ENCODE results near the gene SLAIN1. TPM values are rescaled to one million over a fixed set of nuclear protein-coding genes. Genes with fewer than 3 reads are reported as not detected.

SLAIN1 gene
- total RNA-seq, 4 donors from 2014 or later, result 1.1 to 3.8 (median 1.7) TPM

GRCh38 chr13:77687799-77688198, 9.7 kb upstream of the SLAIN1 start:
- Histone ChIP-seq H3K27me3 (no peaks in the 10 kb centered on the region), H3K27ac (no peak overlapping the region), H3K4me1 (no peaks in the 10 kb centered on the region), H3K9me3 (no peaks in the 10 kb centered on the region), H3K4me3 (no peak overlapping the region), H3K36me3 (no peaks in the 10 kb centered on the region)
- in situ Hi-C loops (cut with MboI; ENCODE audit: low pct_ligation_motif_present in 1 of 4, low pct_unique_long_range_greater_than_20kb in 1 of 4, low sequenced_read_pairs in 3 of 4) (no loop called here), intact Hi-C loops (cut with DNase I; ENCODE audit: low total_unique reads) (no loop called here)
- 73 to 74% methylated on average over 2 of the region's 2 CpGs for WGBS, 2 donors (ENCODE audit: low coverage in 1 of 2)
- no peak for TF ChIP-seq POLR2AphosphoS5 (IDR thresholded peaks at IDR 0.05)
- no peak for TF ChIP-seq CTCF (IDR thresholded peaks at IDR 0.05)
- TF ChIP-seq POLR2A (IDR thresholded peaks at IDR 0.05), result no peak
- no peak for TF ChIP-seq EP300 (IDR thresholded peaks at IDR 0.05; ENCODE audit: low read depth)
- no peak for DNase-seq

- Histone ChIP-seq H3K9me3 (no peaks in the 10 kb centered on the region), H3K27ac (no peak overlapping the region), H3K4me3 (no peak overlapping the region), H3K27me3 (peaks cover 30% of the 10 kb centered on the region), H3K36me3 (no peaks in the 10 kb centered on the region), H3K4me1 (peaks cover 0 to 11% (median 0%) of the 10 kb centered on the region in 4 donors)
- in situ Hi-C loops (cut with MboI; ENCODE audit: low pct_ligation_motif_present in 1 of 4, low pct_unique_long_range_greater_than_20kb in 1 of 4, low sequenced_read_pairs in 3 of 4) (no loop called here), intact Hi-C loops (cut with DNase I; ENCODE audit: low total_unique reads) (no loop called here)
- no peak for DNase-seq
- TF ChIP-seq POLR2AphosphoS5 (IDR thresholded peaks at IDR 0.05) (no peak), EP300 (IDR thresholded peaks at IDR 0.05; ENCODE audit: low read depth) (no peak), POLR2A (IDR thresholded peaks at IDR 0.05) (no peak), CTCF (IDR thresholded peaks at IDR 0.05) (no peak)
- WGBS, 2 donors (ENCODE audit: low coverage in 1 of 2), result 72% methylated on average over 1 of the region's 1 CpG; no CpG with 5 or more reads in 1 of the 2 donors
These were observed 5.6 kb upstream of the SLAIN1 start for GRCh38 chr13:77691871-77692270.

GRCh38 chr13:77692746-77693448, 4.6 kb upstream of the SLAIN1 start:
- in situ Hi-C loops (cut with MboI; ENCODE audit: low pct_ligation_motif_present in 1 of 4, low pct_unique_long_range_greater_than_20kb in 1 of 4, low sequenced_read_pairs in 3 of 4), result no loop called here

GRCh38 chr13:77693449-77693940, 4.0 kb upstream of the SLAIN1 start:
- in situ Hi-C loops (cut with MboI; ENCODE audit: low pct_ligation_motif_present in 1 of 4, low pct_unique_long_range_greater_than_20kb in 1 of 4, low sequenced_read_pairs in 3 of 4) (no loop called here), intact Hi-C loops (cut with DNase I; ENCODE audit: low total_unique reads) (no loop called here)
- no peak overlapping the region for H3K4me3 ChIP-seq
- TF ChIP-seq POLR2AphosphoS5 (IDR thresholded peaks at IDR 0.05), result no peak
- no peak for TF ChIP-seq EP300 (IDR thresholded peaks at IDR 0.05; ENCODE audit: low read depth)
- no peak for TF ChIP-seq CTCF (IDR thresholded peaks at IDR 0.05)
- no peak for TF ChIP-seq POLR2A (IDR thresholded peaks at IDR 0.05)
- WGBS, 2 donors (ENCODE audit: low coverage in 1 of 2), result 78 to 80% methylated on average over 1 to 2 of the region's 2 CpGs
- H3K4me1 ChIP-seq, result peaks cover 0 to 20% (median 4%) of the 10 kb centered on the region in 4 donors
- no peaks in the 10 kb centered on the region for H3K36me3 ChIP-seq
- no peak overlapping the region for H3K27ac ChIP-seq
- peaks cover 43% of the 10 kb centered on the region for H3K27me3 ChIP-seq
- DNase-seq, result no peak
- no peaks in the 10 kb centered on the region for H3K9me3 ChIP-seq

More at GRCh38 chr13:77692746-77693448, 4.6 kb upstream of the SLAIN1 start:
- intact Hi-C loops (cut with DNase I; ENCODE audit: low total_unique reads), result no loop called here
- Histone ChIP-seq H3K27ac (no peak overlapping the region), H3K9me3 (no peaks in the 10 kb centered on the region), H3K4me3 (no peak overlapping the region), H3K4me1 (peaks cover 0 to 16% (median 4%) of the 10 kb centered on the region in 4 donors), H3K36me3 (no peaks in the 10 kb centered on the region), H3K27me3 (peaks cover 39% of the 10 kb centered on the region)
- WGBS, 2 donors (ENCODE audit: low coverage in 1 of 2), result 36 to 38% methylated on average over 1 to 2 of the region's 2 CpGs
- TF ChIP-seq CTCF (IDR thresholded peaks at IDR 0.05) (no peak), EP300 (IDR thresholded peaks at IDR 0.05; ENCODE audit: low read depth) (no peak), POLR2A (IDR thresholded peaks at IDR 0.05) (no peak), POLR2AphosphoS5 (IDR thresholded peaks at IDR 0.05) (no peak)
- DNase-seq, result no peak

All from transverse colon (tissue), 4 donors.